GM21723 (cell line): ENCODE data around the gene OXCT1.
"Not testable (repeated sequence)": the region's sequence is repeated elsewhere in the genome, so short reads cannot be mapped to it uniquely, and the experiment has no call there.

Source experiments
- ATAC-seq: cut with Tn5 transposase; IDR thresholded peaks from one replicate; pipeline ENCODE4 v1.9.1; 2021; ENCODE audit warnings: mild to moderate bottlenecking, moderate library complexity; ENCODE audit not compliant: unreplicated experiment

OXCT1 gene

DNA sequence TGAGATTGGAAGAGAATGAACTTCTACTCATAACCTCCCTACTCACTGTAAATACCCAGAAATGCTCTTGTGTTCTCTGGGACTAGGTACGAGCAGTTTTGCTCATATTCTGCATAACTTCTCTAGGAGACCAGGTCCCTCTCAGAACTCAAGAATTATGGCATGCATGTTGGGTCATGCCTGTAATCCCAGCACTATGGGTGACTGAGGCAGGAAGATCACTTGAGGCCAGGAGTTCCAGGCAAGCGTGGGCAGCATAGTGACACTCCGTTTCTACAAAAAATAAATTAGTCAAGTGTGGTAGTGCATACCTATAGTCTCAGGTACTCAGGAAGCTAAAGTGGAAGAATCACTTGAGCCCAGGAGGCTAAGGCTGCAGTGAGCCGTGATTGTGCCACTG, 141.9 kb downstream of the OXCT1 start:
- ATAC-seq, result no peak

DNA sequence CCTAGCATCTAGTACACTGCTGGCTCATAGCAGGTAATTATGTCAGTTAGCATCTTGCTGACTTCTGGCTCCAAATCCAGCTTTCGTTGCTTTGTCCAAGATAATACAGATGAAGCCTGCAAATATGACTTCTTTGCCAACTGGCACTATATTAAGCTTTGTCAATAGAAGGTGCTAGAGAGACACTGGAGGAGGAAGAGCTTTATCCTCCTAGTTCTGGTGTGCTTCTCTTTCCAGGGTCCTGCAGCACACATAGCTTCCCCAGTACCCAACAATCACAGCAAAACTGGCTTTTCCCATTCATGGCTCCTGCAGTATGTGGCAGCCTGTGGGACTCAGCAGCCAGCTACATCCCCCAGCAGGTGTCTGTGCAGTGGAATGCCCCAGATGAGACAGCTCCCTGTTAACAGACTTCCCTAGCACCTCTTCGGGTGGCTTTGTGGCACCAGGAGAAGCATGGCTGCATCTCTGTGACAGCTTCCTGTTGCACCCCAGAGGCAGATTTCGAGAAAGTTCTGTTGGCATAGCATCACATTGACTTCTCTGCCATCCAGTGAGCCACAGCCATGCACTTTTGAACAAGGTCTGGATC, 147.8 kb downstream of the OXCT1 start:
- ATAC-seq, result no peak

DNA sequence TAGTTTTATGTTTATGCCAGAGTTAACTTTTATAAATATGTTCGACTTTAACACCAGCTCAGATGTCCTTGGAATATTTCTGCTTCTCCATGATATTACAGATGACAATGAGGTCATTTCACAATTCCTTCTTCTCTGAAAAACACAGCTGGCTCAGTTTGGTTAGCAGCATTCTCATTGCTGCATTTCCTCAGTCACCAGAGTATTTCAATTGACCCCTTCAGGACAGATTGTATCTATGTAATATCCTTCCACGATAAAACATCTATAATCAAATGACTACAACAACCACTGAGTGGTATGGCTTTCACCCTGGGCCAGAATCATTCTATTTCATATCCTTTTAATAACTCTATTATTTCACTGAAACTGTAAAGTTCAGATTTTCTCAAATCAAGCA, 148.7 kb downstream of the OXCT1 start:
- no peak for ATAC-seq

DNA sequence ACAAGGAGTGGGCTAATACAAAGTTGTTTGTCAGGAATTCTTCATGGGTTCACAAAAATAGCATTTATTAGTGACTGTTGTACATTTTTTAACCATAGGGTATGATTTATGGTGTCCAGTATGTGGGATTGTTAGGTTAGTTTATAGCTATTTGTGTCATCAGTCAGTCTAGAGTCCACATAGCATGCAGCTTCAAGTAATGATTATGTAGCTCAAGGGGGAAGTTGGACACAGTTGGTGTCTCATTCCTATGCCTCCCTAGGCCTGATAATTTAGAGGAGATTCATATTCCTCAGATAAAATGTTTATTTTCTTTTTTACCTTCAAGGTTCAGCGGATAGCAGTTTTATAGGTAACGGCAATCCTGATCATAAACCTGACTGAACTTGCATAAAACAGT, 153.8 kb downstream of the OXCT1 start:
- no peak for ATAC-seq

DNA sequence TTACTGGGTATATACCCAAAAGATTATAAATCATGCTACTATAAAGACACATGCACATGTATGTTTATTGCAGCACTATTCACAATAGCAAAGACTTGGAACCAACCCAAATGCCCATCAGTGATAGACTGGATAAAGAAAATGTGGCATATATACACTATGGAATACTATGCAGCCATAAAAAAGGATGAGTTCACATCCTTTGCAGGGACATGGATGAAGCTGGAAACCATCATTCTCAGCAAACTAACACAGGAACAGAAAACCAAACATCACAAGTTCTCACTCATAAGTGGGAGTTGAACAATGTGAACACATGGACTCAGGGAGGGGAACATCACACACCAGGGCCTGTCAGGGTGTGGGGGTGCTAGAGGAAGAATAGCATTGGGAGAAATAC, 155.8 kb downstream of the OXCT1 start:
- ATAC-seq, result not testable (repeated sequence)

DNA sequence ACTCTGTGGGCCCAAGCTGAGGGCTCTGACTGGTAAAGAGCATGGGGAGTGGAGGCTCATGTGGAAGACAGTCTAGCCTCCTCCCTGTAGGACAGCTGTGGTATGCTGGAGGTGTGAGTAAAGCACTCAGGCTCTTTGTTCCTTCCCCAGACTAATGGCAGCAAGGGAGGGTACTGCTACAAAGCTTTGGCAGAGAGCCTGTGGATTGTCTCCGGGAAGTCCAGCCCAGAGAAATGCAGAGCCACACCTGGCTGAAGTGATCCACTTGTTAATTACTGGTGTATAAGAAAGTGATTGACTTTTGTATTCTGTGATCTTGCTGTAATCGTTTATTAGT, 161.7 kb downstream of the OXCT1 start:
- no peak for ATAC-seq

DNA sequence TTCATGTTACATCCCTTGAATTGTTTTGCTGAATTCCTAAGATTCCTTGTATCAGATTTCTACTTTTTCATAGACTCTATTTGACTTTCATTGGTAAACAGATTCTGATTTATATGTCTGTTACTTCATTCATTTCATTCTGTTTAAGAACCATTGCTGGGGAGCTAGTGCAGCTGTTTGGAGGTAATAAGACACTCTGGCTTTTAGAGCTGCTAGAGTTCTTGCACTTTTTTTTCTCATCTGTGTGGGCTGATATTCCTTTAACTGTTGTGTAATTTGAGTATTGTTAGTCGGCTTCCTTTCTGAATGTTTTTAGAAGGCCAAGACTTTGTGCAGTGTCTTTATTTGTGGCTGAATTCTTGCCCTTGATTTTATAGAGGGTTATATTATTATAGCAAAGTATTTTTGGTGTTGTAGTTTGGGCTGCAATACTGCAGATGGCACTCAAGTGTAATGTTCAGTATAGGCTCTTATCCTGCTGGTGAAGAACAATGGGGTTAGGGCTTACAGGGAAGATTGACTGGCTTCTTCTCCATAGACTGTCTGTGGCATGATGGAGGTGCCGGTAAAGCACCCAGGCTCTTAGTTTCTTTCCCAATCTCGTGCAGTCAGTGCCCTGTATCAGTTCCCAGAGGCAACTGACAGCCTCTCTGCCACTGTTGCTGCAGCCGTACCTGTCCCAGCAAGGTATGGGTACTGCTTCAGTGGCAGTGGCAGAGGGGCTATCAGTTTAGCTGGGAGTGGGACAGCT, 162.2 kb downstream of the OXCT1 start:
- ATAC-seq, result no peak

DNA sequence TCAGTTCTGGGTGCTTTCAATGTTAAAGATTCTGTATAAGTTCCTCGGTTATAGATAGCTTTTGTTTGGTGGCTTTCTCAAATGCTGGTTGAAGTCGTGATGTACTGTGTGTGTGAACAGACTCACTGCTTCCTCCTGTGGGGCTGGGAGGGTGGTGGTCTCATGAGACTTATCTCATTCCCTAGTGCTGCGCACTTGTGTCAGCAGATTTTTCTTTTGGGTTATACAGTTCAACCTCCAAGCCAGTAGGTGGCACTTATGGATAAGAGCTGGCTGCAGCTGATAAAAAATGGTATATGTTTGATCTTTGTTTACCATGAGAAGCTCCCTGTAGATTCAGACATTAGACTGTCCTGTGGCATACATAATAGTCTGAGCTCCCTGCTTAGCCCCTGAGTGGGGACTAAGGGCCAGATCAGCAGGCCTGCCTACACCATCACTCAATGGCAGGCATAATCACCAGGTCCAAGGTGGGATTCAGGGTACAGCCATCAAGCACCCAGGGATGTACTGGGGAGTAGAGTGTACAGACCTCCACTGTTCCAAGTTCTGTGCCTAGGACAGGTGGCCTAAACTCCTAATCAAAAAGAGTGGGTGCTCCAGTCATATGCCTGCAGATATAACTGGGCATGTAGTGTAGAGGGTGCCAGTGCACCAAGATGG, 174.2 kb downstream of the OXCT1 start:
- peak; percentile 78 for ATAC-seq

DNA sequence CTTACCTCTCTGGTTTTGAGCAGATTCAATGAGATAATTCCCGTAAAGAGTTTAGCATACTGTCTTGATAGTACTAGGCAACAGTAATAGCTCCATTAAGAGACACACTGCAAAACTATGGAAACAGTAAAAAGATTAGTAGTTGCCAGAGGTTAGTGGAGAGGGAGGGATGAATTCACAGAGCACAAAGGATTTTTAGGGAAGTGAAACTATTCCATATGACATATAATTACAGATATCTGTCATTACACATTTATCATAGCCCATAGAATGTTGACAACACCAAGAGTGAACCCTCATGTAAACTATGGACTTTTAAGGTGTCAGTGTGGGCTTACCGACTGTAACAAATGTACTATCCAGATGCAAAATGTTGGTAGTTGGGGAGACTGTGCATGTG, 183.5 kb downstream of the OXCT1 start:
- ATAC-seq, result no peak

DNA sequence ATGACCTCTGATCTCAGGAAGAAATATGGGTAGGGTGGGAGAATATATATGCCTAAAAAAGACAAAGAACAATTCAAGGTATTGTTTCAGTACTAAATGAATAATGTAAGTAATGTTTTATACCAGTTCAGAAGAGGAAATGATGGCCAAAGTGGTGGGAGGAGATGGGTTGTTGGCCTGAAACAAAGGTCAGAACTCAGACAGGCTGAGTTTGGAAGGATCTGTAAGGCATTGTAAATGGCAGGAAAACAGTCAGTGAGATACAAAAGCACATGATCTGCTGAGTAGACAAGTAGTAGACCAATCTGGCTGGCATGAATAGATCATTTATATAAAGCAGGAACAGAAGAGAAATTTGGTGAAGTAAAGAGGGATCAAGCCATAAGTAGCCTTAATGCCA, 184.0 kb downstream of the OXCT1 start:
- ATAC-seq, result no peak

DNA sequence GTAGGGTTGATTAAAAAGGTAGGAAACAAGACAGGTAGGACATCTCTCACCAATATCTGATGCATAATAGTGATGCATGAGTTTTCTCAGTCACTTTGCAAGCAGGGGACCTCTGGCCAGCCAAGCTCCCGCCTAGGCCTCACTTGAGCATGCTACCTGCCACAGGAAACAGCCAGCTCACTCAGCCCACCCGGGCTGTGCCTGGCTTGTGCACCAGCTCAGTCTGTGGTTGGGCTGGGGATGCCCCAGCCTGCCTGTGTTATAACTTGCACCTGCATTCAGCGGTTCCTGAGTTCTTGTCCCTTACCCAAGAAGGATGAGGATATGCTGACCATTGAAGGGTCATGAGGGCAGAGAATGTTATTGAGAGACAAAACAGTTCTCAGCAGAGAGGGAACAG, 187.0 kb downstream of the OXCT1 start:
- ATAC-seq, result no peak

DNA sequence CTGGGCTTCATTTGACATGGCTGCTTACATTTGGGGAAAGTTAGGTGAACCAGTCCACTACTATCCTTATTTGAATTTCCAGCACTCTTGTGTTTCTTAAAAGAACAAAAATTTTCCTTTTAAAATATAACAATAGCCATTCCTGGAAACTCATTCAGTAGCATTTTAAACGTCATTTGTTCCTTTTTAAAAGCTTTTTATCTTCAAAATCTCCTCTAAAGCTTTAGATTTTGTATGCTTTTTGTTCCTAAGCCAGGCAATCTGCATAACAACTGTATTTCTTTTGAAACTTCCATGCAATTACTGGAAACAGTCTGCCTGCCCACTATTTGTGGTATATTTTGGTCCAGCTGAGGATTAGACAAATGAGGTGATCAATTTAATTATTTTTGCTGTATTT, 187.6 kb downstream of the OXCT1 start:
- no peak for ATAC-seq

DNA sequence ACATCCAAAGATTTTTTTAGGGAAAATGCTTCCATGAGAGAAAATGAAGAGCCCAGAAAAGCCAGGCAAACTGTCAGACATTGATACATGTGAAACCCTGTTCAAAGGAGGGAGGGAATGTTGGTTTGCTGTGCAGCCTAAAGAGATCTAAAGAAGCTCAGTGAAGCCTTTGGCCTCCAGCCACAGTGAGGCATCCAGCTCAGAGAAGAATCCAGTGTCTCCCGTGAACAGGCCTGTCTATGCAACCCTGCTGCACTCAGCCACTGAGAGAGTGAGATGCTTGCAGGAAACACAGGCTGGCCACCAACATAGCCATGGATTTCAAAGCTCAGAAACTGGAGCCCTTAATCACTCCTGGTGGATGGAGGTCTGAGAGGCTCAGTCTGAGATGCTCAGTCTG, 188.4 kb downstream of the OXCT1 start:
- ATAC-seq, result no peak
